Naive B cell (primary cell): ENCODE data around the gene FOXN1. TPM values are rescaled to one million over a fixed set of nuclear protein-coding genes. Genes with fewer than 3 reads are reported as not detected.
A peak's percentile ranks its signal among the peaks of the same experiment; 100 is the strongest.
"Not testable (repeated sequence)": the region's sequence is repeated elsewhere in the genome, so short reads cannot be mapped to it uniquely, and the experiment has no call there.

ENCODE experiments used
- ATAC-seq, 2 donors: fragments of 150-1000 bp; cut with Tn5 transposase; 2 replicates each; pipeline ENCODE4 v1.10.0; 2021; ENCODE audit warnings: low read depth in 2 of 2, mild to moderate bottlenecking in 2 of 2, moderate library complexity in 2 of 2
- DNase-seq: peaks from one replicate; pipeline ENCODE4 v3.0.0; 2022
- H3K27ac Mint-ChIP-seq, 6 donors: one replicate each; pipeline ENCODE4 v1.8.0; 2020 to 2022; ENCODE audit warnings: mild to moderate bottlenecking in 6 of 6, mixed read lengths in 6 of 6, moderate library complexity in 5 of 6, inconsistent platforms in 2 of 6
- H3K27me3 Mint-ChIP-seq, 3 donors: one replicate each; pipeline ENCODE4 v1.8.0; 2021 to 2022; ENCODE audit warnings: mixed read lengths in 3 of 3, mild to moderate bottlenecking in 1 of 3
- H3K36me3 Mint-ChIP-seq, 2 donors: one replicate each; pipeline ENCODE4 v1.8.0; 2020 to 2022; ENCODE audit warnings: mixed read lengths in 2 of 2, inconsistent platforms in 1 of 2, mild to moderate bottlenecking in 1 of 2
- H3K4me1 Mint-ChIP-seq, 3 donors: one replicate each; pipeline ENCODE4 v1.8.0; 2020 to 2022; ENCODE audit warnings: mixed read lengths in 3 of 3, inconsistent platforms in 1 of 3, mild to moderate bottlenecking in 1 of 3, moderate library complexity in 1 of 3
- H3K4me3 Mint-ChIP-seq, 8 donors: one replicate each; pipeline ENCODE4 v1.8.0; 2020 to 2022; ENCODE audit warnings: mild to moderate bottlenecking in 8 of 8, mixed read lengths in 8 of 8, moderate library complexity in 8 of 8, inconsistent platforms in 2 of 8
- H3K9me3 Mint-ChIP-seq, 7 donors: one replicate each; pipeline ENCODE4 v1.8.0; 2020 to 2022; ENCODE audit warnings: mixed read lengths in 7 of 7, mild to moderate bottlenecking in 5 of 7, inconsistent platforms in 2 of 7, moderate library complexity in 1 of 7
- polyA plus RNA-seq, 6 donors: library from polyadenylated mRNA; unstranded; fragments of 300-500 nt; fragmentation: Illumina TruSeq; gene quantifications; one replicate each; pipeline ENCODE4 v1.2.3, GENCODE V29; 2021; ENCODE audit warnings: low read depth in 6 of 6

Gene FOXN1
- polyA plus RNA-seq, 6 donors from 2014 or later, result not detected

GRCh38 chr17:28574526-28574925 is 68.4 kb downstream of the FOXN1 start:
- H3K4me1 Mint-ChIP-seq, result peaks cover 37 to 49% (median 46%) of the 10 kb centered on the region in 3 donors
- peaks cover 0 to 4% of the 10 kb centered on the region in 2 donors for H3K36me3 Mint-ChIP-seq
- H3K27me3 Mint-ChIP-seq, result no peaks in the 10 kb centered on the region
- DNase-seq, result no peak
- ATAC-seq, result no peak
- H3K9me3 Mint-ChIP-seq, result no peaks in the 10 kb centered on the region
- peak overlapping the region in 2 of 8 donors; percentile 28 to 99 for H3K4me3 Mint-ChIP-seq
- H3K27ac Mint-ChIP-seq, result peak overlapping the region in 1 of 6 donors; percentile 70

DNA sequence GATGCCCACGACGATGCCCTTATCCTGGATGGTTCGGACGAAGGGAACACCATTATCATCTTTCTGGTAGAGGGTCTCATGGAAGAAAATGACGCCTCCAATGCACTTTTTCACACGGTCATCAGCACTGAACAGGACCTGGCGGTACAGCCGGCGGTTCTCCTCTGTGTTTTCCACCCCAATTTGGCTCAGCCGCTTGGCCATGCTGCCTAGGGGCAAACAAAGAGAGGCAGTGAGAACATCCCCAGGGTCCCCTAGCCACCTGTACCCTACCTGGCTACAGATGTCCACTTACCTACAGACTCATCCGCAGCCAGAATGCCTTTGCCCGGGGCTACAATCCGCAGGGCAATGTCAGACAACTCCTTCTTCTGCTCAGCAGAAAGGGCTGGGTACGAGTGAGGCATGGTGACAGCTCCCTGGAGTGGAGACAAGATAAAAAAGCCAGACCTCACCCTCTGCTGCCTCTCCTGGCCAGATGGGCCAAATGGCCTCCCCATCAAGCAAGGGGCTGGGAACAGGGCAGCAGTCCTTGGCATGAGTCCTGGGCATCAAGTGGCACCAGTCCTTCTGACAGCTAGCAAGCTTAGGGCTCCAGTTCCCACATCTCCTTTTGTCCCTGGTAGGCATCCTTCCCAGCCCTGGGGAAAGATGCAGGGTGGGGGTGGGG is 69.1 kb downstream of the FOXN1 start:
- ATAC-seq (no peak), DNase-seq (no peak)
- no peaks in the 10 kb centered on the region for H3K27me3 Mint-ChIP-seq
- H3K4me1 Mint-ChIP-seq, result peaks cover 31 to 42% (median 39%) of the 10 kb centered on the region in 3 donors
- H3K27ac Mint-ChIP-seq, result no peak overlapping the region
- H3K36me3 Mint-ChIP-seq, result peaks cover 0 to 4% of the 10 kb centered on the region in 2 donors
- H3K4me3 Mint-ChIP-seq, result peak overlapping the region in 3 of 8 donors; percentile 50 to 99 (median 80)
- no peaks in the 10 kb centered on the region for H3K9me3 Mint-ChIP-seq

GRCh38 chr17:28576016-28576415 is 69.9 kb downstream of the FOXN1 start:
- DNase-seq, H3K27me3 Mint-ChIP-seq, H3K36me3 Mint-ChIP-seq, ATAC-seq, H3K9me3 Mint-ChIP-seq: not testable (repeated sequence)
- Mint-ChIP-seq H3K4me3 (peak overlapping the region; percentile 80 to 99 (median 88)), H3K27ac (peak overlapping the region in 5 of 6 donors; percentile 24 to 91 (median 72)), H3K4me1 (peaks cover 25 to 34% (median 33%) of the 10 kb centered on the region in 3 donors)

DNA sequence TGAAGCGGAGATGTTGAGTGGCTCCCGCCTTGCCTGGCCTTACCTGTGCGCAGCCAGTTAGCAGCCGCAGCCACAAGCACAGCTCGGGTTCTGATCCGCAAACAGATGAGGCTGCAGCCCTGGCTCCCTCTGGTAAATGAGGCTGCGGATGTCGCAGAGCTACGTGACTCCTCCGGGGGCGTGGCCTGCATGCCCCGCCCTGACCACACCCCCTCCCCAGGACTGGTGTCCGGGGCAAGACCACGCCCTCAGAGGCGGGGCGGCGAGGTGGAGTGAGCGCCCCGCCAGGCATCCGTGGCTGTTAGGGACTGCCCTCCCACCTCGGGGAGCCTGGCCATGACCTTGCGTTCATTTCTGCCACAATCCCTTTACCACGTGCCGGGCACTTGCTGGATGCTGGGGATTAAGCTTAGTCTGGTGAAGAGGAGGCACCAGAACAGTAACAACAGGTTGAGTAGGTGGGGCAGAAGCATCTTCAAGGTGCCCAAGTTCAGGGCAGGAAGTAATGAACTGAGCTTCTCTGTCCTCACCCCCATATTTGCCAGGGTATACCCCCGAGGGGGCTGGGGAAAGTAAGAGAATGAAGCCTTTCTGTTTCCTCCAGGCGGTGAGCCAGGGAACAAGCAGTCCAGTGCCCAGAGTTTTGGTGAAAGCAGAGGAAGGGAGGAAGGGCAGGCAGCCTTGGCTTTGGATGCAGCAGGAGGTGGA is 70.8 kb downstream of the FOXN1 start, which contains the start of gene ALDOC:
Gene ALDOC, minus strand, starts transcription at position 138 of the 708 bp plus-strand sequence. CDS start 1,363 bp downstream, outside the sequence.
- peak within 1 kb of the TSS; percentile 8 to 97 (median 88) for H3K27ac Mint-ChIP-seq
- H3K36me3 Mint-ChIP-seq, result peaks cover 0 to 4% of the 10 kb centered on the region in 2 donors
- peaks cover 20 to 30% (median 29%) of the 10 kb centered on the region in 3 donors for H3K4me1 Mint-ChIP-seq
- ATAC-seq (peak; percentile 98), DNase-seq (peak; percentile 97)
- H3K4me3 Mint-ChIP-seq, result peak within 1 kb of the TSS; percentile 80 to 99 (median 88)
- H3K9me3 Mint-ChIP-seq, result no peaks in the 10 kb centered on the region
- no peaks in the 10 kb centered on the region for H3K27me3 Mint-ChIP-seq

DNA sequence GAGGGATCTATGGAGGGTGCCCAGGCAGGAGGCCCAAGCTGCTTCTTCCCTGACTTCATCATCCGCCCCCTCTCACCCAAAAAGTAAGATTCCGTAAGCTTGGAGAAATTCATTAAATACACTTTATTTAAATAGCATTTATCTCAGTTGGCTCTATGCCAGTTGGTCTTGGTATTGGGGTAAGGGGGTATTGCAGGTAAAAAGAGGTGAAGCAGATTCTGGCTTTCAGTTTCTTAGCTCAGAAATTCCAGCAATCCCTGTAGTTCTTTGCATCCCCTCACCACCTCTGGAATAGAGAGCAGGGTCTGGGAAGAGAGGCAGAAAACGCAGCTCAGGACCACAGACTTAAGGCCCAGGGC is 71.3 kb downstream of the FOXN1 start:
- peak overlapping the region in 2 of 6 donors; percentile 91 to 93 for H3K27ac Mint-ChIP-seq
- DNase-seq, result no peak

GRCh38 chr17:28578246-28579195 is 72.4 kb downstream of the FOXN1 start:
- peaks cover 13 to 20% (median 15%) of the 10 kb centered on the region in 3 donors for H3K4me1 Mint-ChIP-seq
- H3K9me3 Mint-ChIP-seq, result no peaks in the 10 kb centered on the region
- H3K4me3 Mint-ChIP-seq, result peak overlapping the region in 3 of 8 donors; percentile 12 to 29 (median 20)
- no peak overlapping the region for H3K27ac Mint-ChIP-seq
- no peaks in the 10 kb centered on the region for H3K27me3 Mint-ChIP-seq
- DNase-seq (no peak), ATAC-seq (no peak)
- no peaks in the 10 kb centered on the region for H3K36me3 Mint-ChIP-seq

More for the DNA sequence above, 71.3 kb downstream of the FOXN1 start:
- Mint-ChIP-seq H3K4me1 (peaks cover 19 to 25% (median 23%) of the 10 kb centered on the region in 3 donors), H3K4me3 (peak overlapping the region in 3 of 8 donors; percentile 83 to 89 (median 86)), H3K36me3 (peaks cover 0 to 4% of the 10 kb centered on the region in 2 donors), H3K27me3 (no peaks in the 10 kb centered on the region), H3K9me3 (no peaks in the 10 kb centered on the region)
- no peak for ATAC-seq

- H3K4me1 Mint-ChIP-seq, result peaks cover 13 to 20% (median 15%) of the 10 kb centered on the region in 3 donors
- no peak for DNase-seq
- no peak overlapping the region for H3K27ac Mint-ChIP-seq
- no peak for ATAC-seq
- H3K4me3 Mint-ChIP-seq, result no peak overlapping the region
- no peaks in the 10 kb centered on the region for H3K9me3 Mint-ChIP-seq
- H3K36me3 Mint-ChIP-seq, result no peaks in the 10 kb centered on the region
- H3K27me3 Mint-ChIP-seq, result no peaks in the 10 kb centered on the region
Measured at GRCh38 chr17:28579526-28579925, 73.4 kb downstream of the FOXN1 start.

GRCh38 chr17:28580959-28581358 is 74.8 kb downstream of the FOXN1 start:
- Mint-ChIP-seq H3K36me3 (peaks cover 0 to 4% of the 10 kb centered on the region in 2 donors), H3K27me3 (no peaks in the 10 kb centered on the region), H3K9me3 (no peaks in the 10 kb centered on the region), H3K4me1 (peaks cover 10 to 17% (median 12%) of the 10 kb centered on the region in 3 donors), H3K27ac (no peak overlapping the region), H3K4me3 (no peak overlapping the region)
- DNase-seq, result no peak
- ATAC-seq, result no peak

- no peak overlapping the region for H3K27ac Mint-ChIP-seq
- no peak for ATAC-seq
- H3K27me3 Mint-ChIP-seq, result no peaks in the 10 kb centered on the region
- DNase-seq, result no peak
- no peaks in the 10 kb centered on the region for H3K9me3 Mint-ChIP-seq
- no peak overlapping the region for H3K4me3 Mint-ChIP-seq
- H3K36me3 Mint-ChIP-seq, result peaks cover 0 to 5% of the 10 kb centered on the region in 2 donors
- H3K4me1 Mint-ChIP-seq, result peaks cover 0 to 2% (median 0%) of the 10 kb centered on the region in 3 donors
Measured at GRCh38 chr17:28582513-28582912, 76.4 kb downstream of the FOXN1 start.

DNA sequence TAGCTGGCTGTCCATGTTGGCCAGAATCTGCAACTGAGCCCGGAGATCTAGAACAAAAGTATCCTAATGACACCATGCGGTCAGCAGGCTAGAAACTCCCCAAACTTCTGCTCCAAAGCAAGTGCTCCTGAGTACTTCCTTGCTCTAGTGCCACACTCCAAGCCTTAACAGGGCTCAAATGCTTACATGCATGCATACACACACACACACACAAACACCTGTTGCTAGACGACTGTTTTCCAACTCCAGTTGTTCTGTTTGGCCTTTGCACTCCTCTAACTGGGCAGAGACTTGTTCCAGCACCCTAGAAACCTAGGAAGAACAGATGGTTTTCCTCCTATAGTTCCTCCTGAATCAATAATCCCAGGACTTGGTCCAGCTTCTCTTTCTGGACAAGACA is 78.3 kb downstream of the FOXN1 start:
- Mint-ChIP-seq H3K4me3 (no peak overlapping the region), H3K27ac (no peak overlapping the region), H3K27me3 (no peaks in the 10 kb centered on the region), H3K9me3 (no peaks in the 10 kb centered on the region), H3K4me1 (no peaks in the 10 kb centered on the region), H3K36me3 (peaks cover 0 to 5% of the 10 kb centered on the region in 2 donors)
- no peak for ATAC-seq
- no peak for DNase-seq

GRCh38 chr17:28585851-28586250 is 79.7 kb downstream of the FOXN1 start:
- DNase-seq (no peak), ATAC-seq (no peak)
- Mint-ChIP-seq H3K4me1 (no peaks in the 10 kb centered on the region), H3K4me3 (no peak overlapping the region), H3K36me3 (peaks cover 0 to 5% of the 10 kb centered on the region in 2 donors), H3K27me3 (no peaks in the 10 kb centered on the region), H3K27ac (no peak overlapping the region), H3K9me3 (no peaks in the 10 kb centered on the region)
